ENCODE measurements around the gene ARHGEF10L. TPM values are rescaled to one million over a fixed set of nuclear protein-coding genes. Genes with fewer than 3 reads are reported as not detected.

The ARHGEF10L gene
- total RNA-seq, 1 experiment from 2014 or later = 3.3 TPM

DNA sequence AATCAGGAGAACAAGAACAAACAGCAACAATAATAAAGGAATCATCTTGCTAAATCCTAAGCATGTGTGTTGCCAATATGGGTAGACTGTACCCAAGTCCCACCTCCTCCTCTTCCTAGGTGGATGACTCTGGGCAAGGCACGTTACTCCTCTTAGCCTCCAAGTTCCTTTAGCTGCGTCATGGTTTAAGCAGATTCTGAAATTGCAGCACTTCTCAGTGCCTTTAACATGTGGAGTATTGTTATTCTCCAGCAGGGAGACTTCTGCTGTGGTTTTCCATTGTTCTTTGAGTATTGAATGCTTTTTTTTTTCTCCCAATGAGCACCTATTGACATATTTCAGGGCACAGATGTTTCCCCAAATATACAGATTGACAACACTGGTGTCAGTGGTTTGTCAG is 15.5 kb downstream of the ARHGEF10L start:
- CTCF ChIA-PET = no interaction called here
- intact Hi-C loops (cut with micrococcal nuclease; ENCODE audit: unreplicated experiment) = no loop called here
- no peak overlapping the region for H3K27ac ChIP-seq (ENCODE audit: low read depth, low read length, poor library complexity, severe bottlenecking)
- POLR2A ChIA-PET (ENCODE audit: low non-redundant PET) = no interaction called here
- no peaks in the 10 kb centered on the region for H3K36me3 ChIP-seq (ENCODE audit: insufficient read depth, low read length, poor library complexity, severe bottlenecking)
- no peaks in the 10 kb centered on the region for H3K9me3 ChIP-seq (ENCODE audit: low read depth, low read length, poor library complexity, severe bottlenecking)
- H3K4me3 ChIP-seq (ENCODE audit: low read depth, low read length, poor library complexity, severe bottlenecking) = no peak overlapping the region
- no peaks in the 10 kb centered on the region for H3K4me1 ChIP-seq (ENCODE audit: insufficient read depth, low read length, poor library complexity, severe bottlenecking)
- no peak for TF ChIP-seq EZH2 (IDR thresholded peaks at IDR 0.05; ENCODE audit: borderline replicate concordance, low read depth, low read length, poor library complexity, severe bottlenecking)
- TF ChIP-seq, protein P1, sequence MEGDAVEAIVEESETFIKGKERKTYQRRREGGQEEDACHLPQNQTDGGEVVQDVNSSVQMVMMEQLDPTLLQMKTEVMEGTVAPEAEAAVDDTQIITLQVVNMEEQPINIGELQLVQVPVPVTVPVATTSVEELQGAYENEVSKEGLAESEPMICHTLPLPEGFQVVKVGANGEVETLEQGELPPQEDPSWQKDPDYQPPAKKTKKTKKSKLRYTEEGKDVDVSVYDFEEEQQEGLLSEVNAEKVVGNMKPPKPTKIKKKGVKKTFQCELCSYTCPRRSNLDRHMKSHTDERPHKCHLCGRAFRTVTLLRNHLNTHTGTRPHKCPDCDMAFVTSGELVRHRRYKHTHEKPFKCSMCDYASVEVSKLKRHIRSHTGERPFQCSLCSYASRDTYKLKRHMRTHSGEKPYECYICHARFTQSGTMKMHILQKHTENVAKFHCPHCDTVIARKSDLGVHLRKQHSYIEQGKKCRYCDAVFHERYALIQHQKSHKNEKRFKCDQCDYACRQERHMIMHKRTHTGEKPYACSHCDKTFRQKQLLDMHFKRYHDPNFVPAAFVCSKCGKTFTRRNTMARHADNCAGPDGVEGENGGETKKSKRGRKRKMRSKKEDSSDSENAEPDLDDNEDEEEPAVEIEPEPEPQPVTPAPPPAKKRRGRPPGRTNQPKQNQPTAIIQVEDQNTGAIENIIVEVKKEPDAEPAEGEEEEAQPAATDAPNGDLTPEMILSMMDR (conservative IDR thresholded peaks at IDR 0.05; ENCODE audit: low read depth, low read length) = no peak
- DNase-seq (ENCODE audit: low spot score) = no peak
- H3K27me3 ChIP-seq (replicated peaks; ENCODE audit: insufficient read depth, low read depth, low read length, poor library complexity) = no peaks in the 10 kb centered on the region
- no TSS peak for BruUV-seq (replicated peaks)

DNA sequence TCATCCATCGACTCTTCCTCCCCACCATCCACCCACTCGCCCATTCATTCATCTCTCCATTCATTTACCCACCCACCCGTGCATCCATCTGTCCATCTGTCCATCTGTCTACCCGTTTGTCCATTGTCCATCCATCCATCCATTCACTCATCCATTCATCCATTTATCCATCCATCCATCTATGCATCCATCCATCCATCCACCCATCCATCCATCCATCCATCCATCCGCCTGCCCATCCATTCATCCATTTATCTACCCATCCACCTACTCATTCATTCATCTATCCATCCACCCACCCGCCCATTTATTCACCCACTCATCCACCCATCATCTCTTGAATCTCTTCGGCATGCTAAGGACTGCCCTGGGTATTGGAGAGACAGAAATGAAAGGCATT is 18.5 kb downstream of the ARHGEF10L start:
- Histone ChIP-seq H3K4me3 (ENCODE audit: low read depth, low read length, poor library complexity, severe bottlenecking) (no peak overlapping the region), H3K36me3 (ENCODE audit: insufficient read depth, low read length, poor library complexity, severe bottlenecking) (no peaks in the 10 kb centered on the region), H3K27ac (ENCODE audit: low read depth, low read length, poor library complexity, severe bottlenecking) (no peak overlapping the region), H3K27me3 (replicated peaks; ENCODE audit: insufficient read depth, low read depth, low read length, poor library complexity) (no peaks in the 10 kb centered on the region), H3K4me1 (ENCODE audit: insufficient read depth, low read length, poor library complexity, severe bottlenecking) (no peaks in the 10 kb centered on the region), H3K9me3 (ENCODE audit: low read depth, low read length, poor library complexity, severe bottlenecking) (no peaks in the 10 kb centered on the region)
- no TSS peak for BruUV-seq (replicated peaks)
- ChIA-PET POLR2A (ENCODE audit: low non-redundant PET) (no interaction called here), CTCF (no interaction called here)
- no peak for TF ChIP-seq EZH2 (IDR thresholded peaks at IDR 0.05; ENCODE audit: borderline replicate concordance, low read depth, low read length, poor library complexity, severe bottlenecking)
- TF ChIP-seq, protein P1 (conservative IDR thresholded peaks at IDR 0.05; ENCODE audit: low read depth, low read length) = no peak
- intact Hi-C loops (cut with micrococcal nuclease; ENCODE audit: unreplicated experiment) = no loop called here
- DNase-seq (ENCODE audit: low spot score) = no peak

DNA sequence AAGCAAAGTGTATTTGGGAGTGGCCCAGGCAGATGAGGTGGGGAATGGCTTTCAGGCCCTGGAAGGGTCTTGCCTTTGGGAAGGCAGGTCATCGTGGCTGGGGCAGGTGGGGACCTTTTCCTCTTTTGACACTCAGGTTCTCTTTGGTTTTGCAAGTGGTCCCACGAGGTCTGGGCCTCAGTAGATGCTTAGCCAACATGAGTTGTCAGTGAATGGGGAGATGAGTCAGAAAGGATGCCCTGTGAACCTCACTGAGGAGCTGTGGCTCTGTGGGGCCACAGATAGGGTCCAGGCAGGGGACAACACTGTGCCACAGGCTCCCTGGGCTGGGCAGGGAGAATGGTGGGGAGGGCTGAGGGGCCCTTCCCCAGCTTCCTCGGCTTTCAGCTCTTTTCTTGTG is 19.0 kb downstream of the ARHGEF10L start:
- no TSS peak for BruUV-seq (replicated peaks)
- H3K36me3 ChIP-seq (ENCODE audit: insufficient read depth, low read length, poor library complexity, severe bottlenecking) = no peaks in the 10 kb centered on the region
- no peak for DNase-seq (ENCODE audit: low spot score)
- TF ChIP-seq, protein P1 (conservative IDR thresholded peaks at IDR 0.05; ENCODE audit: low read depth, low read length) = no peak
- TF ChIP-seq EZH2 (IDR thresholded peaks at IDR 0.05; ENCODE audit: borderline replicate concordance, low read depth, low read length, poor library complexity, severe bottlenecking) = no peak
- POLR2A ChIA-PET (ENCODE audit: low non-redundant PET) = no interaction called here
- H3K27me3 ChIP-seq (replicated peaks; ENCODE audit: insufficient read depth, low read depth, low read length, poor library complexity) = no peaks in the 10 kb centered on the region
- no peak overlapping the region for H3K27ac ChIP-seq (ENCODE audit: low read depth, low read length, poor library complexity, severe bottlenecking)
- H3K4me3 ChIP-seq (ENCODE audit: low read depth, low read length, poor library complexity, severe bottlenecking) = no peak overlapping the region
- H3K4me1 ChIP-seq (ENCODE audit: insufficient read depth, low read length, poor library complexity, severe bottlenecking) = no peaks in the 10 kb centered on the region
- CTCF ChIA-PET = no interaction called here
- no peaks in the 10 kb centered on the region for H3K9me3 ChIP-seq (ENCODE audit: low read depth, low read length, poor library complexity, severe bottlenecking)
- intact Hi-C loops (cut with micrococcal nuclease; ENCODE audit: unreplicated experiment) = no loop called here
